ENCODE results near the gene SURF1.

- TF ChIP-seq POLR2A (IDR thresholded peaks at IDR 0.05; ENCODE audit: low read length) (peak; percentile 98), GATA1 (IDR thresholded peaks at IDR 0.05; ENCODE audit: low read depth, low read length) (no peak)
Observed at GRCh38 chr9:133347985-133348717, 8.1 kb downstream of the SURF1 start, which contains the start of the genes MED22 and RPL7A.
